Measurements from ENCODE around the gene CYP26B1.

Gene CYP26B1

DNA sequence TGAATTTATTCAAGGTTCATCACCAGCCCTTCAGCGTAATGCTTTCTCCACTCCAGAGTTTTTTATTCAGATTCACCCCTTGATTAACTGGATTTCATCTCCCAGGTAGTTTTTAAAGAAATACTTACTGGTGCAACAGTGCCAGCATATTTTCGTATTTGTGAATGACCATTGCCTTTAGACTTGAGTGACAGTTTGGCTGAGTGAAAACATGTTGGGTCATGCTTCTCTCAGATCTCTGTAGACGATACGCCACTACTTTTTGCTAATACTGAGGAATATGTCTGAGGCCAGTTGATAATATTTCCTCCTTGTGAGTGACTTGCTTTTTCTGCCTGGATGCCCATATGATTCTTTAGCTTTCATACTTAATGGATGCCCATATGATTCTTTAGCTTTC lies 51.5 kb downstream of the CYP26B1 start:
- H3K4me1 ChIP-seq, result no peaks in the 10 kb centered on the region
- no peaks in the 10 kb centered on the region for H3K36me3 ChIP-seq
- H3K27me3 ChIP-seq, result no peaks in the 10 kb centered on the region
- no peak for DNase-seq
- H3K4me3 ChIP-seq (ENCODE audit: low read depth, low read length), result no peak overlapping the region
- no peak for TF ChIP-seq CTCF (IDR thresholded peaks at IDR 0.05; ENCODE audit: low read depth, low read length)
- H3K9me3 ChIP-seq, result no peaks in the 10 kb centered on the region

DNA sequence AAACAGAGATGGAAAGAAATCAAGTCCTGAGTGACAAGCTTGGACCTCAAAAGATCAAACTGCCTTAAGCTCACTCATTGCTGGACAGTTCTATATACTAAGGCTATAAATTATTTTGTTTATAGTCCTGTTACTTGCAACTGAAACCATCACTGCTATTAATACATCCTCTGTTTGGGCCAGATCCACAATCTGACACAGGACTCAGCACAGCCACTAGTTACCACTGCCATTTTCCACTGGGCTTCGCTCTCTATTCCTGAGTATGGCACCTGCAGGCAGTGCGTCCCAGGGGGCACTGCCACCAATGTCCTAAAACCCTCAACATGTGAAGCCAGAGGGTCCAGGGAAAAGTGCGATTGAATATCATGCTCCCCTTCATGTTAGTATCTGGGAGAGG lies 52.3 kb downstream of the CYP26B1 start:
- DNase-seq, result no peak
- H3K4me1 ChIP-seq, result no peaks in the 10 kb centered on the region
- no peaks in the 10 kb centered on the region for H3K9me3 ChIP-seq
- no peaks in the 10 kb centered on the region for H3K27me3 ChIP-seq
- TF ChIP-seq CTCF (IDR thresholded peaks at IDR 0.05; ENCODE audit: low read depth, low read length), result no peak
- no peaks in the 10 kb centered on the region for H3K36me3 ChIP-seq
- no peak overlapping the region for H3K4me3 ChIP-seq (ENCODE audit: low read depth, low read length)

GRCh38 chr2:72094701-72095100 lies 53.0 kb downstream of the CYP26B1 start:
- Histone ChIP-seq H3K4me1 (no peaks in the 10 kb centered on the region), H3K27me3 (no peaks in the 10 kb centered on the region), H3K4me3 (ENCODE audit: low read depth, low read length) (no peak overlapping the region), H3K9me3 (no peaks in the 10 kb centered on the region), H3K36me3 (no peaks in the 10 kb centered on the region)
- no peak for DNase-seq
- no peak for TF ChIP-seq CTCF (IDR thresholded peaks at IDR 0.05; ENCODE audit: low read depth, low read length)

DNA sequence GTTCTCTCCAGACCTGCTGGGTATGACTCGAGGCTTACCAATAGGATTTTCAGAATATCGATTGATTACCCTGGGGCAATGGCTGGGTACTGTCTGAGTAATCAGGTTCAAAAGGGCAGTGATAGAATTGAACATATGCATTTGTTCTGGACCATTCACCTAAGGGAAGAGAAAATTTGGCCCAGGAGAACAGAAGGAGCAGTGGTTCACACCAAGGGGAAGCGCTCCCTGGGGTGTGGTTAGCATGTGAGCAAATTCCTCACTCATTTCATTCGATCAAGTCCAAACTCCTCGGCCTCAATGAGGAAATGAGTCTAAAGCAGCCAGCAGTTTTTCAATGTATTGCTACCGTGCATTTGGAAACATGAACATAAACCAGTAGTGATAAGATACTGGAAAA lies 55.6 kb downstream of the CYP26B1 start:
- no peak for TF ChIP-seq CTCF (IDR thresholded peaks at IDR 0.05; ENCODE audit: low read depth, low read length)
- no peak for DNase-seq
- Histone ChIP-seq H3K4me3 (ENCODE audit: low read depth, low read length) (no peak overlapping the region), H3K4me1 (no peaks in the 10 kb centered on the region), H3K27me3 (no peaks in the 10 kb centered on the region), H3K36me3 (no peaks in the 10 kb centered on the region), H3K9me3 (no peaks in the 10 kb centered on the region)

DNA sequence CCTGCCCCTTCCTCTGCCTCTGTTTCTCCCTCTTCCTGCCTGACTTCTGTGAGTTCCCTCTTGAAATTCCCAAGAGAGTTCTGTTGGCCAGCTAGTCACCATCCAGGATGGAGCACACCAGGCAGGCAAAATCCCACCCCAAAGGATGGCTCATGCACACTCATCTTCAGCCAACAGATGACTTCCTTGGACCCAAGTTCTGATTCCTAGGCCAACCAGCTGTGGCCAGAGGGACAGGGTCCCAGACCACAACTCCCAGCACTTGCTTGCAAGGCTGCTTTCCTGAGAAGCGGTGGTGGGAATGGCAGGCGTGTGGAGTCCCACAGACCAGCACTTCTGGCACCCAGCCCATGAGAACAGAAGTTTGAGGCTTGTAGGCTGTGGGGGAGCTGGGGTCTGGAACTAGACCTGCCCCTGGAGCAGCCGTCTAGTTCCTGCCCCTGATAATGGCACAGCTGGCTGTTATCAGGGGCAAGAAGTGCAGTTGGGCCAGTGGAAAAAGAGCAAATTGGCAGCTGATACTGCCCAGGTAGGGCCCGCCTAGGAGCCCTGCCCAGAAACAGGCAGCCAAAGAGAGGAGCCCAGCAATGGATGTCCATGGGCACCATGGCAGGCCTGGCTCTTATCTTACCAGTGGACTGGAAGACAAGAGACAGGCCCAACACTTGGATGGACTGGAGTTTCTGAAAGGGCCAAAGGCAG lies 56.7 kb downstream of the CYP26B1 start:
- H3K4me1 ChIP-seq, result no peaks in the 10 kb centered on the region
- no peaks in the 10 kb centered on the region for H3K36me3 ChIP-seq
- H3K4me3 ChIP-seq (ENCODE audit: low read depth, low read length), result no peak overlapping the region
- H3K9me3 ChIP-seq, result no peaks in the 10 kb centered on the region
- no peaks in the 10 kb centered on the region for H3K27me3 ChIP-seq
- no peak for DNase-seq
- no peak for TF ChIP-seq CTCF (IDR thresholded peaks at IDR 0.05; ENCODE audit: low read depth, low read length)

- H3K4me1 ChIP-seq, result no peaks in the 10 kb centered on the region
- H3K9me3 ChIP-seq, result no peaks in the 10 kb centered on the region
- H3K36me3 ChIP-seq, result no peaks in the 10 kb centered on the region
- no peak overlapping the region for H3K4me3 ChIP-seq (ENCODE audit: low read depth, low read length)
- no peak for DNase-seq
- TF ChIP-seq CTCF (IDR thresholded peaks at IDR 0.05; ENCODE audit: low read depth, low read length), result no peak
- no peaks in the 10 kb centered on the region for H3K27me3 ChIP-seq
Observed at GRCh38 chr2:72090271-72090720, 57.4 kb downstream of the CYP26B1 start.

Data from BE2C (cell line).